Mucosa of gallbladder (tissue), 1 donor: ENCODE measurements around the gene GAK. TPM values are rescaled to one million over a fixed set of nuclear protein-coding genes. Genes with fewer than 3 reads are reported as not detected.
"Not testable (repeated sequence)": the region's sequence is repeated elsewhere in the genome, so short reads cannot be mapped to it uniquely, and the experiment has no call there.

Source experiments
- DNase-seq: peaks from one replicate; pipeline ENCODE4 v3.0.0-alpha.2; 2020; ENCODE audit warnings: low spot score
- total RNA-seq: library from RNA; stranded (reverse); gene quantifications from one replicate; pipeline ENCODE4 v1.2.1, GENCODE V29; 2021
- donor health status: DM: no; HTN: no; CAD: no.

GAK gene
- 151 TPM for total RNA-seq

GRCh38 chr4:931960-932712 is at the start of gene GAK, which contains the start of gene TMEM175:
Gene GAK (minus strand): TSS chr4:932316. CDS start chr4:932187, 129 bp downstream.
Gene TMEM175 (plus strand): TSS chr4:932460. CDS start chr4:947740, 15,280 bp downstream.
- peak; percentile 97 for DNase-seq

GRCh38 chr4:978957-979701 is 47.0 kb upstream of the GAK start:
- DNase-seq: no peak

- DNase-seq: not testable (repeated sequence)
These were observed 43.9 kb upstream of the GAK start for GRCh38 chr4:976016-976415.

GRCh38 chr4:974668-975067 is 42.6 kb upstream of the GAK start:
- DNase-seq: no peak

GRCh38 chr4:973431-974397 is 41.6 kb upstream of the GAK start, which contains the start of gene DGKQ:
Gene DGKQ (minus strand): TSS chr4:973569. CDS start chr4:973482, 87 bp downstream.
- peak; percentile 89 for DNase-seq

GRCh38 chr4:972651-973424 is 40.7 kb upstream of the GAK start:
- DNase-seq: no peak

- DNase-seq: no peak
These were observed 39.8 kb upstream of the GAK start for GRCh38 chr4:971666-972500.

- DNase-seq: no peak
These were observed 38.9 kb upstream of the GAK start for GRCh38 chr4:970854-971520.

- no peak for DNase-seq
These were observed 38.1 kb upstream of the GAK start for GRCh38 chr4:970046-970745.

- DNase-seq: no peak
These were observed 36.7 kb upstream of the GAK start for GRCh38 chr4:968621-969394.

- no peak for DNase-seq
These were observed 36.1 kb upstream of the GAK start for GRCh38 chr4:968221-968620.

- no peak for DNase-seq
These were observed 35.3 kb upstream of the GAK start for GRCh38 chr4:967113-968104.

GRCh38 chr4:966266-967112 is 34.4 kb upstream of the GAK start:
- no peak for DNase-seq

GRCh38 chr4:965766-966134 is 33.6 kb upstream of the GAK start:
- DNase-seq: no peak

- DNase-seq: no peak
These were observed 33.1 kb upstream of the GAK start for GRCh38 chr4:965048-965765.
